RWPE2 (cell line): ENCODE data around the gene SLC2A5.

Experiments used
- ATAC-seq: fragments of 200-7000 bp; cut with Tn5 transposase; 3 replicates; pipeline ENCODE4 v1.9.1; 2021; ENCODE audit warnings: low read depth
- DNase-seq: peaks from one replicate; pipeline ENCODE4 v3.0.0-alpha.2; 2020; ENCODE audit warnings: low spot score
- H3K27ac ChIP-seq: fragments of 450-650 bp; 2 replicates; pipeline ENCODE4 v1.5.1; 2017; ENCODE audit warnings: mild to moderate bottlenecking; ENCODE audit not compliant: poor library complexity, severe bottlenecking
- H3K27me3 ChIP-seq: fragments of 250-450 bp; sonication (Bioruptor Pico); 2 replicates; pipeline ENCODE4 v1.5.1; 2021; ENCODE audit warnings: mild to moderate bottlenecking, moderate library complexity; ENCODE audit not compliant: insufficient read depth, poor library complexity, severe bottlenecking
- H3K36me3 ChIP-seq: fragments of 250-450 bp; sonication (Bioruptor Pico); 2 replicates; pipeline ENCODE4 v1.5.1; 2020; ENCODE audit warnings: low read depth, mild to moderate bottlenecking, moderate library complexity
- H3K4me1 ChIP-seq: fragments of 250-450 bp; sonication (Bioruptor Pico); 2 replicates; pipeline ENCODE4 v1.5.1; 2021; ENCODE audit warnings: mild to moderate bottlenecking, moderate library complexity; ENCODE audit not compliant: insufficient read depth, poor library complexity, severe bottlenecking
- H3K4me3 ChIP-seq: fragments of 250-450 bp; sonication (Bioruptor Pico); 2 replicates; pipeline ENCODE4 v1.5.1; 2021; ENCODE audit warnings: mild to moderate bottlenecking, moderate library complexity; ENCODE audit not compliant: severe bottlenecking
- H3K9me3 ChIP-seq: fragments of 250-450 bp; sonication (Bioruptor Pico); 2 replicates; pipeline ENCODE4 v1.5.1; 2021; ENCODE audit warnings: mild to moderate bottlenecking, moderate library complexity; ENCODE audit not compliant: severe bottlenecking
- CTCF ChIP-seq: fragments of 450-650 bp; IDR thresholded peaks from one replicate; pipeline ENCODE4 v1.5.1; 2017; ENCODE audit warnings: mild to moderate bottlenecking, moderate library complexity; ENCODE audit not compliant: poor library complexity, severe bottlenecking

The SLC2A5 gene

DNA sequence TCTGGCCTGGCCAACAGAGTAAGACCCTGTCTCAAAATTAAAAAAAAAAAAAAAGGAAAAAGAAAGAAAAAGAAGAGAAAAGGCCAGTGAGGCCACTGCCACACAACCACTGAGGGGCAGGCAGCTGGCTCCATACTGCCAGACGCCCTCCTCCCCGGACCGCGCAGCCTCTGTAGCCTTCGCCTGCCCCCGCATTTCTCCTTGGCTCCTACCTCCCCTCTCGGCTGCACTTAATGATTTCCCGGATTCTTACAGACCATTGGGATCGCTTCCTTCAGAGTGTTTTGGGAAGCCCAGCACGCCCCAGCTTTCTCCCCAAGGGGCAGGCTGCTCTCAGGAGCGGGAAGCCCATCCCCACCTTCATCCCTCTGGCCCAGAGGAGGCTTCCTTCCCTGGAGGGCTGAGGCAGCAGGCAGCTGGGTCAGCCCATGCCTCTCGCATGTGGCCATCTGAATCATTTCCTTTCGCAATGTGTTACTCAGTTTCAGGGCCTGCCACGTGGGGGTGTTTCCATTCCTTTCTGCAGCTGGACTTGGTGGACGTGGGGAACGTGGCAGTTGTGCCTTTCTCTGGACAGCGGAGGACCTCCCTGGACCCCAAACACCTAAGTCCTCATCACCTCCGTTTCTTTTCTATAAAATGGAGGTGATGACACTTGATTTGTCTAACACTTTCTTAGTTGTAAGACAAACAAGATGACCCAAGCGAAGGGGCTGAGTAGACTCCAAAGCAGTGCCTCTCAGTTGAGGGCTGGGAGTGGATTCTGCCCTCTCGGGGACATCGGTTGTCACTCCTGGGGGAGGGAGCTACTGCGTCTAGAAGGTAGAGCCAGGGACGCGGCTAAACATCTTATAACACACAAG lies 2.3 kb downstream of the SLC2A5 start:
- no peak for TF ChIP-seq CTCF
- Histone ChIP-seq H3K36me3 (no peaks in the 10 kb centered on the region), H3K27ac (no peak overlapping the region), H3K27me3 (no peaks in the 10 kb centered on the region), H3K4me3 (no peak overlapping the region), H3K4me1 (peaks cover 5% of the 10 kb centered on the region), H3K9me3 (no peaks in the 10 kb centered on the region)
- DNase-seq (peak; percentile 64), ATAC-seq (peak; percentile 79; the same call in 2 of the 3 replicates)

- Histone ChIP-seq H3K4me1 (peaks cover 5% of the 10 kb centered on the region), H3K4me3 (no peak overlapping the region), H3K27me3 (no peaks in the 10 kb centered on the region), H3K27ac (no peak overlapping the region), H3K9me3 (no peaks in the 10 kb centered on the region), H3K36me3 (no peaks in the 10 kb centered on the region)
- DNase-seq (no peak), ATAC-seq (no peak)
- TF ChIP-seq CTCF: no peak
Observed at GRCh38 chr1:9065213-9065751, 4.2 kb downstream of the SLC2A5 start.

- DNase-seq (no peak), ATAC-seq (no peak)
- no peak for TF ChIP-seq CTCF
- Histone ChIP-seq H3K4me3 (no peak overlapping the region), H3K27ac (no peak overlapping the region), H3K27me3 (no peaks in the 10 kb centered on the region), H3K9me3 (no peaks in the 10 kb centered on the region), H3K36me3 (no peaks in the 10 kb centered on the region), H3K4me1 (peaks cover 5% of the 10 kb centered on the region)
Observed at GRCh38 chr1:9062846-9063245, 6.6 kb downstream of the SLC2A5 start.

GRCh38 chr1:9062021-9062471 lies 7.4 kb downstream of the SLC2A5 start:
- ATAC-seq (no peak), DNase-seq (no peak)
- H3K27ac ChIP-seq: no peak overlapping the region
- H3K27me3 ChIP-seq: no peaks in the 10 kb centered on the region
- H3K4me1 ChIP-seq: peaks cover under 1% of the 10 kb centered on the region
- TF ChIP-seq CTCF: no peak
- no peaks in the 10 kb centered on the region for H3K9me3 ChIP-seq
- no peak overlapping the region for H3K4me3 ChIP-seq
- H3K36me3 ChIP-seq: no peaks in the 10 kb centered on the region
